Brain microvascular endothelial cell (primary cell): Measurements from ENCODE around the gene STEAP3.

Experiments
- DNase-seq: peaks from one replicate; pipeline ENCODE4 v3.0.0-alpha.2; 2020
- H3K27ac ChIP-seq: fragments of 250-450 bp; sonication (Bioruptor Pico); 2 replicates; pipeline ENCODE4 v1.5.1; 2020; ENCODE audit warnings: mild to moderate bottlenecking, moderate library complexity
- H3K27me3 ChIP-seq: fragments of 250-450 bp; sonication (Bioruptor Pico); replicated peaks from 2 replicates; pipeline ENCODE4 v1.5.1; 2020; ENCODE audit warnings: mild to moderate bottlenecking
- H3K36me3 ChIP-seq: fragments of 250-450 bp; sonication (Bioruptor Pico); replicated peaks from 2 replicates; pipeline ENCODE4 v1.5.1; 2020; ENCODE audit warnings: mild to moderate bottlenecking
- H3K4me3 ChIP-seq: 2 replicates; pipeline ENCODE4 v1.5.1; 2011; ENCODE audit warnings: low read depth, mild to moderate bottlenecking, control low read depth, low read length, moderate library complexity
- CTCF ChIP-seq: IDR thresholded peaks from 2 replicates; pipeline ENCODE4 v1.5.1; 2011; ENCODE audit warnings: low read depth, mild to moderate bottlenecking, moderate library complexity, low read length, control low read depth, inconsistent platforms; ENCODE audit errors: missing control alignments
- in situ Hi-C: cut with HindIII; loops from 2 replicates; pipeline ENCODE4 v1.10.0; 2017; ENCODE audit warnings: low sequenced_read_pairs, low pct_ligation_motif_present

The STEAP3 gene

GRCh38 chr2:119232666-119232993, 9.0 kb downstream of the STEAP3 start:
- H3K27me3 ChIP-seq: no peaks in the 10 kb centered on the region
- no peak for DNase-seq
- TF ChIP-seq CTCF: no peak
- in situ Hi-C loops: no loop called here
- H3K36me3 ChIP-seq: no peaks in the 10 kb centered on the region
- peak overlapping the region; percentile 81 for H3K27ac ChIP-seq
- no peak overlapping the region for H3K4me3 ChIP-seq

DNA sequence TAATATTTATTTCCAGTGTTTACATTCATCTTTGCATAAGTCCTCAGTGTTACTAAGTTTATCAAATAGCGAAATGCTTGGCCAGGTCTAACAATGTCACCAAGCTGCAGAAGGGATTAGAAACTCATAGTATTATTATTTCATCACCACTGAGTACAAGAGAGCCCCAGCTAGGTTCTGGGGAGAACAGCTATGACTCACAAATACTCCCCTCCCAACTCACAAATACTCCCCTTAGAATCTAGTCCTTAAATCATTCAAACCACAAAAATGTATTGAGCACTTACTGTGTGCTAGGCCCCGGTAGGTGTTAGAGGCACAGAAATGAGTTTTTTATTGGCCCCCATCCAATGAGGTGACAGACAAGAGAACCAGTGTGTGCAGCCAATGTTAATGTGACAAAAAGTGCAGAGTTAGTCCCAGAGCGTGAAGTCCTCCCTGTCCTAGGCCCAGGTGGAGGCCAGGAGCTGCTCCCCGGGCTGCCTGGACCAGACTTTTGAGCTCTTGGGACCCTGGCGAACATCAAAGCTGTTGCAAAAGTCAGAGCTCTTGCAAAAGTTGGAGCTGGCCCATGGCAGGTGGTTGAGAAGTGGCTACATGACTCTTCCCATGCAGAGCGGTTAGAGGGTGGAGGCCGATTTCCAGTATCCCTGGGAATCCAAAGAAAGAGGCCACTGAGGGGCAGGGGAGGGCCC, 9.8 kb downstream of the STEAP3 start:
- Histone ChIP-seq H3K27ac (no peak overlapping the region), H3K27me3 (no peaks in the 10 kb centered on the region), H3K4me3 (no peak overlapping the region), H3K36me3 (no peaks in the 10 kb centered on the region)
- DNase-seq: no peak
- in situ Hi-C loops: no loop called here
- TF ChIP-seq CTCF: no peak

GRCh38 chr2:119234021-119235019, 10.7 kb downstream of the STEAP3 start:
- no peak overlapping the region for H3K4me3 ChIP-seq
- H3K27me3 ChIP-seq: no peaks in the 10 kb centered on the region
- no peak for DNase-seq
- no peaks in the 10 kb centered on the region for H3K36me3 ChIP-seq
- in situ Hi-C loops: no loop called here
- peak; percentile 70 for TF ChIP-seq CTCF
- H3K27ac ChIP-seq: no peak overlapping the region

DNA sequence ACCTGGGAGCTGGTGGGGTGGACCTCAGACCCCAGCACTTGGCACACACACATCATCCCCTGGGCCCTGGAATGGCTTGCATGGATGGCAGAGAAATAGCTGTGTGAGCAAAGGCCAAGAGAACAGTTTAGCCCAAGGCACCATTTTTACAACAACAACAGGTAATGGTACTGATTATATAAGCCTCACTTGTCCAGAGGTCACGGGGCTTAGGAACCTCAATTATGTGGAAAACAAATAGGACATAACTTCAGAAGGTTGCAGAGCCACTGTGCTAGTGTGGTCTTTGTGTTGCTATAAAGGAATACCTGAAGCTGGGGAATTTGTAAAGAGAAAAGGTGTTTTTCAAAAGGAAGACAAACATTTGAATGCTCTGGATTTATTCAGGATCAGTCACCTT, 13.2 kb downstream of the STEAP3 start:
- no peak overlapping the region for H3K4me3 ChIP-seq
- in situ Hi-C loops: no loop called here
- no peak for DNase-seq
- H3K27ac ChIP-seq: no peak overlapping the region
- no peak for TF ChIP-seq CTCF
- no peaks in the 10 kb centered on the region for H3K36me3 ChIP-seq
- no peaks in the 10 kb centered on the region for H3K27me3 ChIP-seq

DNA sequence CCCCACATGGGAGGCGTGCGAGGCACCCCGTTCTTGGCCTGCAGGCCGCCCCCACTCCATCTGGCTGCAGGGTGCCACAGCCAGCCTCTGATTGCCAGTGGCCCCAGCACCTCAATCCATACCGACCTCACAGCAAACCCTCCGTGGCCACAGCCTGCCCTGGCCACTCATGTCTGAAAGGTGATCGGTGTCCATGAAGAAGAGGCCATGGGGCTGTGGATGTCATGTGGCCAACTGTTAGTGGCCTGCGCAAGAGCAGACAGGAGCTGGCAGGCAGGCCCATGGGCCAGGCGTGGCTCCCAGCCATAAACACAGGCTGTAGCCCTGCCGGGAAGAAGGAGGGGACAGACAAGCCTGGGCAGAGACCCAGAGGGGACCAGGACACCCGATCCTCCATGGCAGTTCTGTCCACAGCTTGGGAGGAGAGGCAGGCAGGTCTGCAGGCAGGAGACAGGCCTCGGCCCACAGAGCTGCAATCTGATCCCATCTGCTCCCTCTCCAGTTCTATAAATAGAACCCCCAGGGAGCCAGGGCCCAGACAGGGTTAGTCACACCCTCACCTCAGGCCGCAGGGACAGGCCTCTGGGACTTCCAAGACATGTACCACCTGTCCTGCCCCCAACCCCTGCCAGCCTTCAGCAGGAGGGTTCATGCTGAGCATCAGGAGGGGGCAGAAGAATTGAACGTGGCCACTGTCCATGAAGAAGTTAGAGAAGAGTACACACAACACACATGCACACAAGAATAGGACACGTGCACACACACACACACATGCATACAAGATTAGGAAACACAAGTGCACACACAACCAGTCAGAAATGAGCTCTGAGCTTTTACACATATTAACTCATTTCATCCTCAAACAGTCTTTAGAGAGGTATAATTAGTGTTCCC, 16.9 kb downstream of the STEAP3 start:
- no peak overlapping the region for H3K27ac ChIP-seq
- no peak for TF ChIP-seq CTCF
- no peaks in the 10 kb centered on the region for H3K27me3 ChIP-seq
- in situ Hi-C loops: no loop called here
- peak; percentile 70 for DNase-seq
- no peaks in the 10 kb centered on the region for H3K36me3 ChIP-seq
- no peak overlapping the region for H3K4me3 ChIP-seq
